ENCODE measurements around the gene SRI. TPM values are rescaled to one million over a fixed set of nuclear protein-coding genes. Genes with fewer than 3 reads are reported as not detected.
"Not testable (repeated sequence)": the region's sequence is repeated elsewhere in the genome, so short reads cannot be mapped to it uniquely, and the experiment has no call there.

SRI gene
- total and polyA plus RNA-seq, 2 experiments from 2014 or later = 80.3 to 268 TPM

DNA sequence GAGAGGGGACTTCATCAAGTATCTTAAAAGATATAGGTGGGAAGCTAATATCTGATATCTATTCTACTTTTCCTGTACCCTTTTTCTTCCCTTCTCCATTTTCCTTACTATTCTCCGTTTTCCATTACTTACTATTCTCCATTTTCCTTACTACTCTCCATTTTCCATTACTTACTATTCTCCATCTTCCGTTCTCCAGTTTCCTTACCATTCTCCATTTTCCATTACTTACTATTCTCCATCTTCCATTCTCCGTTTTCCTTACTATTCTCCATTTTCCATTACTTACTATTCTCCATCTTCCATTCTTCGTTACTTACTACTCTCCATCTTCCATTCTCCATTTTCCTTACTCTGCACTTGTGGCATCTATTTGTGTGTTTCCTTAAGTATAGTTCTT, 47.6 kb upstream of the SRI start:
- H3K36me3 ChIP-seq (ENCODE audit: low read depth) = no peaks in the 10 kb centered on the region
- TF ChIP-seq EZH2phosphoT487 (IDR thresholded peaks at IDR 0.05; ENCODE audit: insufficient read depth, low read depth) = no peak
- H3K9ac ChIP-seq = no peak overlapping the region
- H3K9me2 ChIP-seq (ENCODE audit: insufficient read depth) = no peaks in the 10 kb centered on the region
- H3K9me3 ChIP-seq (ENCODE audit: low read depth) = no peaks in the 10 kb centered on the region
- H3K4me3 ChIP-seq = no peak overlapping the region
- WGBS, 2 experiments (ENCODE audit: low coverage in 1 of 2, low lambda C conversion rate in 2 of 2, missing lambda C conversion rate in 2 of 2) = 74 to 81% methylated on average over 4 of the region's 4 CpGs
- no peak overlapping the region for H2AFZ ChIP-seq
- no peaks in the 10 kb centered on the region for H3K79me2 ChIP-seq (ENCODE audit: insufficient read depth)
- no peaks in the 10 kb centered on the region for H3F3A ChIP-seq (ENCODE audit: insufficient read depth)
- no peak overlapping the region for H3K4me2 ChIP-seq (ENCODE audit: unreplicated experiment)
- no peak overlapping the region for H3K27ac ChIP-seq
- H4K20me1 ChIP-seq (ENCODE audit: insufficient read depth) = no peaks in the 10 kb centered on the region
- DNase-seq = no peak
- H3K27me3 ChIP-seq (replicated peaks; ENCODE audit: insufficient read depth) = no peaks in the 10 kb centered on the region; the same call in 1 of the 2 replicates
- in situ Hi-C loops (cut with MboI) = no loop called here
- no peaks in the 10 kb centered on the region for H3K4me1 ChIP-seq (ENCODE audit: insufficient read depth)

DNA sequence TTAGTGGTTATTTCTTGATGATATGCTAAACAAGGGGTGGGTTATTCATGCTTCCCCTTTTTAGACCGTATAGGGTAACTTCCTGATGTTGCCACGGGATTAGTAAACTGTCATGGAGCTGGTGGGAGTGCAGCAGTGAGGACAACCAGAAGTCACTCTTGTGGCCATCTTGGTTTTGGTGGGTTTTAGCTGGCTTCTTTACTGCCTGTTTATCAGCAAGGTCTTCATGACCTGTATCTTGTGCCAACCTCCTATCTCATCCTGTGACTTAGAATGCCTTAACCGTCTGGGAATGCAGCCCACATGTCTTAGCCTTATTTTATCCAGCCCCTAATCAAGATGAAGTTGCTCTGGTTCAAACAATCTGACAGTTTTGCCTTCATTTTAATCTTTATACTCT, 45.1 kb upstream of the SRI start:
- DNase-seq; H3K9me3 ChIP-seq (ENCODE audit: low read depth): not testable (repeated sequence)
- 45 to 55% methylated on average over 3 of the region's 3 CpGs for WGBS, 2 experiments (ENCODE audit: low coverage in 1 of 2, low lambda C conversion rate in 2 of 2, missing lambda C conversion rate in 2 of 2)

DNA sequence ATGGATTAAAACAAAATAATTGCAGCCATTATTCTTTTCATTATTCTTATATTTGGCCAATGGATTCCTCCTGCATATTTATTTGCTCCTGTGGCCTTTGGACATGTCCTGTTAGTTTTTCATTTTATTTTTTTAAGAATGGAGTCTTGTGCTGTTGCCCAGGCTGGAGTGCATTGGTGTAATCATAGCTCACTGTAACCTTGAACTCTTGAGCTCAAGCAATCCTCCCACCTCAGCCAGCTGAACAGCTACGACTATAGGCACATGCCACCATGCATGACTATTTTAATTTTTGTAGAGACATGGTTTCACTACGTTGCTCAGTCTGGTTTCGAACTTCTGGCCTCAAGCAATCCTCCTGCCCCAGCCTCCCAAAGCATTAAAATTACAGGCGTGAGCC, 42.7 kb upstream of the SRI start:
- no peak overlapping the region for H3K4me3 ChIP-seq
- H3K36me3 ChIP-seq (ENCODE audit: low read depth) = no peaks in the 10 kb centered on the region
- DNase-seq = no peak
- TF ChIP-seq EZH2 (IDR thresholded peaks at IDR 0.05; ENCODE audit: insufficient read depth, poor library complexity, severe bottlenecking) (no peak), EZH2phosphoT487 (IDR thresholded peaks at IDR 0.05; ENCODE audit: insufficient read depth, low read depth) (no peak)
- no peaks in the 10 kb centered on the region for H3F3A ChIP-seq (ENCODE audit: insufficient read depth)
- no peak overlapping the region for H3K4me2 ChIP-seq (ENCODE audit: unreplicated experiment)
- H3K9me3 ChIP-seq (ENCODE audit: low read depth) = no peaks in the 10 kb centered on the region
- H3K27ac ChIP-seq = no peak overlapping the region
- no peak overlapping the region for H2AFZ ChIP-seq
- H3K27me3 ChIP-seq (replicated peaks; ENCODE audit: insufficient read depth) = no peaks in the 10 kb centered on the region
- no peaks in the 10 kb centered on the region for H3K4me1 ChIP-seq (ENCODE audit: insufficient read depth)
- no peak overlapping the region for H3K9ac ChIP-seq
- in situ Hi-C loops (cut with MboI) = no loop called here
- no peaks in the 10 kb centered on the region for H4K20me1 ChIP-seq (ENCODE audit: insufficient read depth)
- no peaks in the 10 kb centered on the region for H3K9me2 ChIP-seq (ENCODE audit: insufficient read depth)
- H3K79me2 ChIP-seq (ENCODE audit: insufficient read depth) = no peaks in the 10 kb centered on the region
- 68 to 81% methylated on average over 4 of the region's 4 CpGs for WGBS, 2 experiments (ENCODE audit: low coverage in 1 of 2, low lambda C conversion rate in 2 of 2, missing lambda C conversion rate in 2 of 2)

More for the DNA sequence above, 45.1 kb upstream of the SRI start:
- H3K79me2 ChIP-seq (ENCODE audit: insufficient read depth); H2AFZ ChIP-seq; H3K27me3 ChIP-seq (replicated peaks; ENCODE audit: insufficient read depth); H3K9me2 ChIP-seq (ENCODE audit: insufficient read depth); H4K20me1 ChIP-seq (ENCODE audit: insufficient read depth); H3K4me2 ChIP-seq (ENCODE audit: unreplicated experiment); H3K9ac ChIP-seq; H3K4me1 ChIP-seq (ENCODE audit: insufficient read depth); H3K27ac ChIP-seq; in situ Hi-C loops (cut with MboI); H3F3A ChIP-seq (ENCODE audit: insufficient read depth); H3K4me3 ChIP-seq; H3K36me3 ChIP-seq (ENCODE audit: low read depth): not testable (repeated sequence)

DNA sequence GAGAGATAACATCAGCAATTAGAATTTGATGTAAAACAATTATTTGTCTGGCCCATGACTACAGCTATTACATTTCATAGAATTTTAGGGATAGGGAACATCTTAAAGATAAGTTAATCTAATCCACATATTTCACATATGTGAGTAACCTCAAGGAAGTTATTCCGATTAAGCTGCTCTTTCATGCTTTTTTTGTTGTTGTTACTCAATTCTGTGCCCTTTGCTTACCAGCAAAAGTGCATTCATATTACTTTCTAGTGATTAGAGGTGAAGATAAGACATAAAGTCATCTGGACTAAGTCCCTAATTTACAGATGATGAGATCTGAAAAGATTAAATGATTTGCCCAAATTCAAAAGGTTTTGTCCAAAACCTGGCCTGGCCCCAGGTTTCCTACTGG, 40.9 kb upstream of the SRI start:
- Histone ChIP-seq H3K4me1 (ENCODE audit: insufficient read depth) (no peaks in the 10 kb centered on the region), H2AFZ (no peak overlapping the region), H4K20me1 (ENCODE audit: insufficient read depth) (no peaks in the 10 kb centered on the region), H3K36me3 (ENCODE audit: low read depth) (no peaks in the 10 kb centered on the region), H3K79me2 (ENCODE audit: insufficient read depth) (no peaks in the 10 kb centered on the region), H3F3A (ENCODE audit: insufficient read depth) (no peaks in the 10 kb centered on the region), H3K27me3 (replicated peaks; ENCODE audit: insufficient read depth) (no peaks in the 10 kb centered on the region), H3K27ac (no peak overlapping the region), H3K9ac (no peak overlapping the region), H3K9me2 (ENCODE audit: insufficient read depth) (no peaks in the 10 kb centered on the region), H3K9me3 (ENCODE audit: low read depth) (no peaks in the 10 kb centered on the region), H3K4me3 (no peak overlapping the region), H3K4me2 (ENCODE audit: unreplicated experiment) (no peak overlapping the region)
- WGBS, 2 experiments (ENCODE audit: low coverage in 1 of 2, low lambda C conversion rate in 2 of 2, missing lambda C conversion rate in 2 of 2) = 61 to 78% methylated on average over 1 of the region's 1 CpG
- DNase-seq = no peak
- TF ChIP-seq EZH2phosphoT487 (IDR thresholded peaks at IDR 0.05; ENCODE audit: insufficient read depth, low read depth) (no peak), EZH2 (IDR thresholded peaks at IDR 0.05; ENCODE audit: insufficient read depth, poor library complexity, severe bottlenecking) (no peak)
- in situ Hi-C loops (cut with MboI) = no loop called here

DNA sequence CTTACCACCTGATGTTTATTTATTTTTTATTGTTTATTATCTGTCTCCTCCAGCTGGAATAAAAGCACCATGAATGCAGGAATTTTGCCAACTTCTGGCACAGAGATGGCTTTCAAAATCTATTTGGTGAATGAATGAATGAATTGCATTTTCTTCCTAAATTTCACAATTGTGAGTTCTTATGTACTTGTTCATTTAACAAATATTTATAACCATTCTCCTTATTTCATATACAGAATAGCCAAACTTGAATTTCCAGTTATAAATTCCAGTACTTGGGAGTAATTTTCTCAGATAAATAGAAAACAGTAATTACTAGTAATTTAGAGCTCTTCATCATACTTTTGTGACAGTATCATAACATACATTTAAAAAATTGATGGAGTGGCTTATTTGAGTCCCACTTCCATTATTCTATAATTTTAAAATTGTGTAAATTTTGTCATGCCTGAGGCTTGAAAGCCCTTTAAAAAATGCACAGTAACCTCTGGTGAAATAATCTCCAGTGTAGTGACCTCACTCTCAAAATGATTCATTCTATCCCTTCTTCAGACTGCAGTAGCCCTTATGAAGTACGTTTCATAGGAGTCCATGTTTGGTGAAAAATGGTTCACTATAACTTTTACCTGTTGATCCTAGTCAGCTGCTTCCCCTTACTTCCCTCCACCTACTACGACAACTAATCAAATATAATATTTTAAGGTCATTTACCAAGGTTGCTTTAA, 40.0 kb upstream of the SRI start:
- Histone ChIP-seq H3K9ac (no peak overlapping the region), H3K9me2 (ENCODE audit: insufficient read depth) (no peaks in the 10 kb centered on the region), H3F3A (ENCODE audit: insufficient read depth) (no peaks in the 10 kb centered on the region), H4K20me1 (ENCODE audit: insufficient read depth) (no peaks in the 10 kb centered on the region), H3K27me3 (replicated peaks; ENCODE audit: insufficient read depth) (no peaks in the 10 kb centered on the region), H3K9me3 (ENCODE audit: low read depth) (no peaks in the 10 kb centered on the region), H3K79me2 (ENCODE audit: insufficient read depth) (no peaks in the 10 kb centered on the region), H3K36me3 (ENCODE audit: low read depth) (no peaks in the 10 kb centered on the region), H3K4me1 (ENCODE audit: insufficient read depth) (no peaks in the 10 kb centered on the region), H3K4me3 (no peak overlapping the region), H3K27ac (no peak overlapping the region), H3K4me2 (ENCODE audit: unreplicated experiment) (no peak overlapping the region), H2AFZ (no peak overlapping the region)
- in situ Hi-C loops (cut with MboI) = no loop called here
- TF ChIP-seq EZH2 (IDR thresholded peaks at IDR 0.05; ENCODE audit: insufficient read depth, poor library complexity, severe bottlenecking) = no peak
- no peak for TF ChIP-seq EZH2phosphoT487 (IDR thresholded peaks at IDR 0.05; ENCODE audit: insufficient read depth, low read depth)
- WGBS, 2 experiments (ENCODE audit: low coverage in 1 of 2, low lambda C conversion rate in 2 of 2, missing lambda C conversion rate in 2 of 2) = 39 to 47% methylated on average over 2 of the region's 2 CpGs
- peak; percentile 27 for DNase-seq

DNA sequence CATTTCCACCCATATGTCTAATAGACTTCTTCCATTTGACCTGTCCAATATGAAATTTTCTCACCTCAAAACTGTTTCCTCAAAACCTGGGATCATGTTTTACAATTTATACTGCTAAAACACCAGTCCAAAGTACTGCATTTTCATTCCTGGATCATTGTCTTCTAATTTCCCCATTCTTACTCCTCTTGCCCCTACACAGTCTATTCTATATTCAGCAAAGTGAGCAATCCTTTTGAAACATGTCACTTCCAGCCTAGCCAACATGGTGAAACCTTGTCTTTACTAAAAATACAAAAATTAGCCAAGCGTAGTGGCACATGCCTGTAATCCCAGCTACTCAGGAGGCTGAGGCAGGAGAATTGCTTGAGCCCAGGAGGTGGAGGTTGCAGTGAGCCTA, 38.5 kb upstream of the SRI start:
- H3K4me2 ChIP-seq (ENCODE audit: unreplicated experiment); H3K9me2 ChIP-seq (ENCODE audit: insufficient read depth); H3K9ac ChIP-seq; H3K4me3 ChIP-seq; H2AFZ ChIP-seq; in situ Hi-C loops (cut with MboI); H3K36me3 ChIP-seq (ENCODE audit: low read depth); H3K79me2 ChIP-seq (ENCODE audit: insufficient read depth); DNase-seq; H3K4me1 ChIP-seq (ENCODE audit: insufficient read depth); H3K27me3 ChIP-seq (replicated peaks; ENCODE audit: insufficient read depth); H3K9me3 ChIP-seq (ENCODE audit: low read depth); H3F3A ChIP-seq (ENCODE audit: insufficient read depth); H4K20me1 ChIP-seq (ENCODE audit: insufficient read depth); H3K27ac ChIP-seq: not testable (repeated sequence)
- 71 to 74% methylated on average over 1 of the region's 1 CpG for WGBS, 2 experiments (ENCODE audit: low coverage in 1 of 2, low lambda C conversion rate in 2 of 2, missing lambda C conversion rate in 2 of 2)
